Activated CD4-positive, alpha-beta memory T cell treated with anti-CD3 and anti-CD28 coated beads, Interleukin-2, amount 10 ng/mL, durations not matched to agents 7 days and 5 days (primary cell): ENCODE measurements around the gene NHSL1. TPM values are rescaled to one million over a fixed set of nuclear protein-coding genes. Genes with fewer than 3 reads are reported as not detected.

Experiments
- CTCF ChIA-PET: fragments of 350-600 bp; sonication (Branson Sonifier 250); formaldehyde crosslinking; loops from one replicate; lab custom pipeline; 2021; ENCODE audit warnings: antibody characterized with exemption, inconsistent platforms; lab: Charles Lee
- POLR2A ChIA-PET: fragments of 350-600 bp; sonication (Branson Sonifier 250); formaldehyde crosslinking; loops from one replicate; lab custom pipeline; 2021; ENCODE audit warnings: antibody characterized with exemption; lab: Charles Lee
- DNase-seq: peaks from one replicate; pipeline ENCODE4 v3.0.0-alpha.2; 2020
- H3K27ac Mint-ChIP-seq: one replicate; pipeline ENCODE4 v1.8.0; 2021; ENCODE audit warnings: mild to moderate bottlenecking, mixed read lengths
- H3K27me3 Mint-ChIP-seq: one replicate; pipeline ENCODE4 v1.8.0; 2021; ENCODE audit warnings: mixed read lengths
- H3K36me3 Mint-ChIP-seq: one replicate; pipeline ENCODE4 v1.8.0; 2021; ENCODE audit warnings: low read depth, mixed read lengths
- H3K4me1 Mint-ChIP-seq: one replicate; pipeline ENCODE4 v1.8.0; 2021; ENCODE audit warnings: mixed read lengths
- H3K4me3 Mint-ChIP-seq: one replicate; pipeline ENCODE4 v1.8.0; 2021; ENCODE audit warnings: mild to moderate bottlenecking, mixed read lengths
- H3K9me3 Mint-ChIP-seq: one replicate; pipeline ENCODE4 v1.8.0; 2021; ENCODE audit warnings: mixed read lengths
- total RNA-seq, 2 experiments: library from RNA; stranded (reverse); gene quantifications; one replicate each; pipeline ENCODE4 v1.2.3, GENCODE V29; 2021

NHSL1 gene
- total RNA-seq, 2 experiments from 2014 or later = 1.0 to 1.4 TPM

- Mint-ChIP-seq H3K36me3 (peaks cover 84% of the 10 kb centered on the region), H3K4me3 (no peak overlapping the region), H3K9me3 (no peaks in the 10 kb centered on the region), H3K27me3 (no peaks in the 10 kb centered on the region), H3K4me1 (peaks cover 52% of the 10 kb centered on the region), H3K27ac (peak overlapping the region; percentile 77)
- POLR2A ChIA-PET = no interaction called here
- no peak for DNase-seq
- CTCF ChIA-PET = interaction anchor here (1.0 kb wide), 1 partner anchor 105 kb away, joined by 3 read pairs; no protein-coding TSS in a partner anchor
These were observed 89.1 kb downstream of the NHSL1 start for GRCh38 chr6:138410048-138410735.

- peaks cover 59% of the 10 kb centered on the region for H3K36me3 Mint-ChIP-seq
- no peak for DNase-seq
- H3K27ac Mint-ChIP-seq = peak overlapping the region; percentile 55
- H3K4me1 Mint-ChIP-seq = peaks cover 54% of the 10 kb centered on the region
- no peaks in the 10 kb centered on the region for H3K9me3 Mint-ChIP-seq
- H3K27me3 Mint-ChIP-seq = no peaks in the 10 kb centered on the region
- CTCF ChIA-PET = interaction anchor here (0.7 to 1.2 kb wide), 2 partner anchors 14 to 292 kb away, joined by 3 read pairs; no protein-coding TSS in a partner anchor
- peak overlapping the region; percentile 37 for H3K4me3 Mint-ChIP-seq
- POLR2A ChIA-PET = interaction anchor here (0.8 to 2.7 kb wide), 2 partner anchors 9 to 37 kb away, joined by 3 to 15 read pairs; no protein-coding TSS in a partner anchor
These were observed 92.9 kb downstream of the NHSL1 start for GRCh38 chr6:138406443-138406842.

- no peak for DNase-seq
- Mint-ChIP-seq H3K4me3 (peak overlapping the region; percentile 37), H3K4me1 (peaks cover 49% of the 10 kb centered on the region), H3K27me3 (no peaks in the 10 kb centered on the region), H3K36me3 (peaks cover 55% of the 10 kb centered on the region), H3K9me3 (no peaks in the 10 kb centered on the region), H3K27ac (peak overlapping the region; percentile 55)
- ChIA-PET CTCF (interaction anchor here (1.2 to 1.4 kb wide), 2 partner anchors 111 to 291 kb away, joined by 3 read pairs; no protein-coding TSS in a partner anchor), POLR2A (interaction anchor here (0.8 to 2.7 kb wide), 5 partner anchors 9 to 298 kb away, joined by 3 to 20 read pairs (median 3); no protein-coding TSS in a partner anchor)
These were observed 93.4 kb downstream of the NHSL1 start for GRCh38 chr6:138405816-138406413.

GRCh38 chr6:138404666-138405337 is 94.5 kb downstream of the NHSL1 start:
- Mint-ChIP-seq H3K36me3 (peaks cover 46% of the 10 kb centered on the region), H3K4me1 (peaks cover 40% of the 10 kb centered on the region), H3K27ac (peak overlapping the region; percentile 73), H3K4me3 (peak overlapping the region; percentile 83), H3K9me3 (no peaks in the 10 kb centered on the region), H3K27me3 (no peaks in the 10 kb centered on the region)
- POLR2A ChIA-PET = interaction anchor here (0.6 to 2.7 kb wide), 9 partner anchors 10 to 369 kb away, joined by 3 to 20 read pairs (median 3); partner anchors contain the start of gene CCDC28A
- DNase-seq = peak; percentile 45
- CTCF ChIA-PET = interaction anchor here (0.8 to 1.6 kb wide), 9 partner anchors 8 to 299 kb away, joined by 3 to 6 read pairs (median 3); no protein-coding TSS in a partner anchor

- ChIA-PET CTCF (interaction anchor here (0.8 to 1.6 kb wide), 9 partner anchors 9 to 298 kb away, joined by 3 to 6 read pairs (median 3); no protein-coding TSS in a partner anchor), POLR2A (interaction anchor here (0.6 to 2.7 kb wide), 8 partner anchors 10 to 979 kb away, joined by 3 to 20 read pairs (median 4); partner anchors contain the start of gene CCDC28A)
- H3K27ac Mint-ChIP-seq = peak within 1 kb of the TSS; percentile 73
- H3K9me3 Mint-ChIP-seq = no peaks in the 10 kb centered on the region
- peaks cover 39% of the 10 kb centered on the region for H3K36me3 Mint-ChIP-seq
- H3K27me3 Mint-ChIP-seq = no peaks in the 10 kb centered on the region
- peaks cover 33% of the 10 kb centered on the region for H3K4me1 Mint-ChIP-seq
- peak within 1 kb of the TSS; percentile 83 for H3K4me3 Mint-ChIP-seq
- peak; percentile 96 for DNase-seq
These were observed 95.3 kb downstream of the NHSL1 start, which contains the start of gene HEBP2 for GRCh38 chr6:138403801-138404665. TSS of gene HEBP2 (plus strand) at chr6:138404223. CDS start at chr6:138404496, 273 bp downstream.

- no peak for DNase-seq
- peaks cover 32% of the 10 kb centered on the region for H3K36me3 Mint-ChIP-seq
- no peaks in the 10 kb centered on the region for H3K27me3 Mint-ChIP-seq
- peak overlapping the region; percentile 66 for H3K27ac Mint-ChIP-seq
- H3K4me1 Mint-ChIP-seq = peaks cover 29% of the 10 kb centered on the region
- no peaks in the 10 kb centered on the region for H3K9me3 Mint-ChIP-seq
- POLR2A ChIA-PET = interaction anchor here (0.6 to 2.7 kb wide), 4 partner anchors 20 to 979 kb away, joined by 3 to 20 read pairs (median 4); no protein-coding TSS in a partner anchor
- CTCF ChIA-PET = interaction anchor here (0.9 to 1.6 kb wide), 6 partner anchors 10 to 297 kb away, joined by 3 to 6 read pairs (median 4); no protein-coding TSS in a partner anchor
- H3K4me3 Mint-ChIP-seq = peak overlapping the region; percentile 74
These were observed 95.9 kb downstream of the NHSL1 start for GRCh38 chr6:138403324-138403800.

- no peaks in the 10 kb centered on the region for H3K9me3 Mint-ChIP-seq
- no peak for DNase-seq
- peaks cover 26% of the 10 kb centered on the region for H3K4me1 Mint-ChIP-seq
- POLR2A ChIA-PET = no interaction called here
- H3K36me3 Mint-ChIP-seq = peaks cover 27% of the 10 kb centered on the region
- CTCF ChIA-PET = interaction anchor here (0.9 to 1.2 kb wide), 2 partner anchors 22 to 287 kb away, joined by 3 to 6 read pairs; no protein-coding TSS in a partner anchor
- no peak overlapping the region for H3K27ac Mint-ChIP-seq
- no peaks in the 10 kb centered on the region for H3K27me3 Mint-ChIP-seq
- peak overlapping the region; percentile 74 for H3K4me3 Mint-ChIP-seq
These were observed 96.5 kb downstream of the NHSL1 start for GRCh38 chr6:138402838-138403187.

- peaks cover 26% of the 10 kb centered on the region for H3K4me1 Mint-ChIP-seq
- peak overlapping the region; percentile 1 for H3K4me3 Mint-ChIP-seq
- H3K27me3 Mint-ChIP-seq = no peaks in the 10 kb centered on the region
- no peaks in the 10 kb centered on the region for H3K9me3 Mint-ChIP-seq
- CTCF ChIA-PET = interaction anchor here (1.2 kb wide), 1 partner anchor 286 kb away, joined by 6 read pairs; no protein-coding TSS in a partner anchor
- DNase-seq = no peak
- no peak overlapping the region for H3K27ac Mint-ChIP-seq
- peaks cover 22% of the 10 kb centered on the region for H3K36me3 Mint-ChIP-seq
- POLR2A ChIA-PET = no interaction called here
These were observed 97.1 kb downstream of the NHSL1 start for GRCh38 chr6:138401960-138402837.

GRCh38 chr6:138400326-138400725 is 99.0 kb downstream of the NHSL1 start:
- Mint-ChIP-seq H3K9me3 (no peaks in the 10 kb centered on the region), H3K36me3 (peaks cover 5% of the 10 kb centered on the region), H3K27ac (no peak overlapping the region), H3K4me1 (peaks cover 13% of the 10 kb centered on the region), H3K27me3 (no peaks in the 10 kb centered on the region), H3K4me3 (no peak overlapping the region)
- POLR2A ChIA-PET = no interaction called here
- no peak for DNase-seq
- CTCF ChIA-PET = no interaction called here

GRCh38 chr6:138397128-138398122 is 101.9 kb downstream of the NHSL1 start:
- H3K4me1 Mint-ChIP-seq = peaks cover 5% of the 10 kb centered on the region
- ChIA-PET CTCF (no interaction called here), POLR2A (no interaction called here)
- H3K36me3 Mint-ChIP-seq = no peaks in the 10 kb centered on the region
- H3K9me3 Mint-ChIP-seq = no peaks in the 10 kb centered on the region
- DNase-seq = no peak
- no peak overlapping the region for H3K4me3 Mint-ChIP-seq
- no peaks in the 10 kb centered on the region for H3K27me3 Mint-ChIP-seq
- no peak overlapping the region for H3K27ac Mint-ChIP-seq
